GM19463 (cell line): ENCODE results near the gene CHRFAM7A.
"Not testable (repeated sequence)": the region's sequence is repeated elsewhere in the genome, so short reads cannot be mapped to it uniquely, and the experiment has no call there.

ENCODE experiments used
- ATAC-seq: cut with Tn5 transposase; IDR thresholded peaks from one replicate; pipeline ENCODE4 v1.9.1; 2021; ENCODE audit warnings: mild to moderate bottlenecking, moderate library complexity; ENCODE audit not compliant: unreplicated experiment

The CHRFAM7A gene

GRCh38 chr15:30326145-30326544 lies 67.2 kb downstream of the CHRFAM7A start:
- not testable (repeated sequence) for ATAC-seq

GRCh38 chr15:30321063-30321462 lies 72.3 kb downstream of the CHRFAM7A start:
- ATAC-seq: not testable (repeated sequence)

- ATAC-seq: not testable (repeated sequence)
Observed at GRCh38 chr15:30315704-30316103, 77.6 kb downstream of the CHRFAM7A start.

- not testable (repeated sequence) for ATAC-seq
Observed at GRCh38 chr15:30310575-30310974, 82.8 kb downstream of the CHRFAM7A start.
